ENCODE data around the gene NRCAM.
"Not testable (repeated sequence)": the region's sequence is repeated elsewhere in the genome, so short reads cannot be mapped to it uniquely, and the experiment has no call there.

Gene NRCAM

GRCh38 chr7:108340856-108341411 is 115.3 kb downstream of the NRCAM start:
- no peak for DNase-seq (ENCODE audit: low spot score)

- not testable (repeated sequence) for DNase-seq (ENCODE audit: low spot score)
Observed at GRCh38 chr7:108340406-108340805, 115.8 kb downstream of the NRCAM start.

GRCh38 chr7:108335269-108335918 is 120.8 kb downstream of the NRCAM start:
- no peak for DNase-seq (ENCODE audit: low spot score)

- DNase-seq (ENCODE audit: low spot score), result no peak
Observed at GRCh38 chr7:108332937-108333336, 123.3 kb downstream of the NRCAM start.

GRCh38 chr7:108331971-108332370 is 124.3 kb downstream of the NRCAM start:
- no peak for DNase-seq (ENCODE audit: low spot score)

- DNase-seq (ENCODE audit: low spot score), result no peak
Observed at GRCh38 chr7:108330227-108330626, 126.0 kb downstream of the NRCAM start.

- DNase-seq (ENCODE audit: low spot score), result no peak
Observed at GRCh38 chr7:108329514-108329913, 126.7 kb downstream of the NRCAM start.

- DNase-seq (ENCODE audit: low spot score), result no peak
Observed at GRCh38 chr7:108328174-108328651, 128.0 kb downstream of the NRCAM start.

- DNase-seq (ENCODE audit: low spot score), result no peak
Observed at GRCh38 chr7:108327353-108327752, 128.9 kb downstream of the NRCAM start.

- DNase-seq (ENCODE audit: low spot score), result no peak
Observed at GRCh38 chr7:108326938-108327337, 129.3 kb downstream of the NRCAM start.

- no peak for DNase-seq (ENCODE audit: low spot score)
Observed at GRCh38 chr7:108324053-108325038, 131.9 kb downstream of the NRCAM start.

- DNase-seq (ENCODE audit: low spot score), result no peak
Observed at GRCh38 chr7:108322925-108323832, 133.1 kb downstream of the NRCAM start.

GRCh38 chr7:108322046-108322445 is 134.2 kb downstream of the NRCAM start:
- DNase-seq (ENCODE audit: low spot score), result no peak

GRCh38 chr7:108321359-108321758 is 134.9 kb downstream of the NRCAM start:
- DNase-seq (ENCODE audit: low spot score), result no peak

GRCh38 chr7:108316708-108317107 is 139.5 kb downstream of the NRCAM start:
- no peak for DNase-seq (ENCODE audit: low spot score)

- DNase-seq (ENCODE audit: low spot score), result no peak
Observed at GRCh38 chr7:108314551-108314950, 141.7 kb downstream of the NRCAM start.

- no peak for DNase-seq (ENCODE audit: low spot score)
Observed at GRCh38 chr7:108314049-108314448, 142.2 kb downstream of the NRCAM start.

- no peak for DNase-seq (ENCODE audit: low spot score)
Observed at GRCh38 chr7:108313086-108313485, 143.2 kb downstream of the NRCAM start.

- DNase-seq (ENCODE audit: low spot score), result no peak
Observed at GRCh38 chr7:108311446-108312168, 144.6 kb downstream of the NRCAM start.

GRCh38 chr7:108310351-108310750 is 145.9 kb downstream of the NRCAM start:
- no peak for DNase-seq (ENCODE audit: low spot score)

- no peak for DNase-seq (ENCODE audit: low spot score)
Observed at GRCh38 chr7:108308903-108309302, 147.3 kb downstream of the NRCAM start.
